ENCODE data around the gene SLTM. TPM values are rescaled to one million over a fixed set of nuclear protein-coding genes. Genes with fewer than 3 reads are reported as not detected.
"Not testable (repeated sequence)": the region's sequence is repeated elsewhere in the genome, so short reads cannot be mapped to it uniquely, and the experiment has no call there.

Gene SLTM
- 100 to 1,000 TPM; 109 to 139 (median 131) TPM for polyA plus RNA-seq (ENCODE audit: insufficient read length in 4 of 4)

GRCh38 chr15:58933281-58934113 is at the start of gene SLTM:
TSS of gene SLTM (minus strand) at chr15:58933679. CDS start at chr15:58933565, 114 bp downstream.
- peak; percentile 89 to 93 (median 91) for DNase-seq (ENCODE audit: low read depth in 4 of 4, low spot score in 3 of 4)

- no peak for DNase-seq (ENCODE audit: low read depth in 4 of 4, low spot score in 3 of 4)
Measured at GRCh38 chr15:58983261-58983660, 49.8 kb upstream of the SLTM start.

GRCh38 chr15:58981808-58982475 is 48.5 kb upstream of the SLTM start:
- DNase-seq (ENCODE audit: low read depth in 4 of 4, low spot score in 3 of 4) = no peak

- no peak for DNase-seq (ENCODE audit: low read depth in 4 of 4, low spot score in 3 of 4)
Measured at GRCh38 chr15:58980351-58980939, 47.0 kb upstream of the SLTM start.

GRCh38 chr15:58977887-58978286 is 44.4 kb upstream of the SLTM start:
- DNase-seq (ENCODE audit: low read depth in 4 of 4, low spot score in 3 of 4) = no peak

- DNase-seq (ENCODE audit: low read depth in 4 of 4, low spot score in 3 of 4) = no peak
Measured at GRCh38 chr15:58967479-58967878, 34.0 kb upstream of the SLTM start.

- no peak for DNase-seq (ENCODE audit: low read depth in 4 of 4, low spot score in 3 of 4)
Measured at GRCh38 chr15:58966698-58967097, 33.2 kb upstream of the SLTM start.

- DNase-seq (ENCODE audit: low read depth in 4 of 4, low spot score in 3 of 4) = no peak
Measured at GRCh38 chr15:58962662-58963565, 29.4 kb upstream of the SLTM start.

GRCh38 chr15:58962136-58962535 is 28.7 kb upstream of the SLTM start:
- DNase-seq (ENCODE audit: low read depth in 4 of 4, low spot score in 3 of 4) = no peak

- no peak for DNase-seq (ENCODE audit: low read depth in 4 of 4, low spot score in 3 of 4)
Measured at GRCh38 chr15:58958811-58959210, 25.3 kb upstream of the SLTM start.

GRCh38 chr15:58957101-58957973 is 23.9 kb upstream of the SLTM start:
- peak in 1 of 4 donors; percentile 13 for DNase-seq (ENCODE audit: low read depth in 4 of 4, low spot score in 3 of 4)

GRCh38 chr15:58952751-58953150 is 19.3 kb upstream of the SLTM start:
- DNase-seq (ENCODE audit: low read depth in 4 of 4, low spot score in 3 of 4) = no peak

- DNase-seq (ENCODE audit: low read depth in 4 of 4, low spot score in 3 of 4) = no peak
Measured at GRCh38 chr15:58951388-58952007, 18.0 kb upstream of the SLTM start.

- no peak for DNase-seq (ENCODE audit: low read depth in 4 of 4, low spot score in 3 of 4)
Measured at GRCh38 chr15:58947179-58947578, 13.7 kb upstream of the SLTM start.

- not testable (repeated sequence) for DNase-seq (ENCODE audit: low read depth in 4 of 4, low spot score in 3 of 4)
Measured at GRCh38 chr15:58934974-58935373, 1.5 kb upstream of the SLTM start.

- DNase-seq (ENCODE audit: low read depth in 4 of 4, low spot score in 3 of 4) = no peak
Measured at GRCh38 chr15:58934521-58934920, 1.0 kb upstream of the SLTM start.

GRCh38 chr15:58934114-58934447 is 602 bp upstream of the SLTM start:
- DNase-seq (ENCODE audit: low read depth in 4 of 4, low spot score in 3 of 4) = no peak

GRCh38 chr15:58932710-58933280 is 684 bp downstream of the SLTM start:
- DNase-seq (ENCODE audit: low read depth in 4 of 4, low spot score in 3 of 4) = no peak
